Activated CD4-positive, alpha-beta T cell treated with anti-CD3 and anti-CD28 coated beads, Interleukin-2, Interleukin-6, amounts not matched to agents 100 ng/mL and 50 ng/mL, durations not matched to agents 16 hours and 8 hours (primary cell): Measurements from ENCODE around the gene CASKIN1.
"Not testable (repeated sequence)": the region's sequence is repeated elsewhere in the genome, so short reads cannot be mapped to it uniquely, and the experiment has no call there.

Experiments used
- DNase-seq: peaks from one replicate; pipeline ENCODE4 v3.0.0-alpha.2; 2020

Gene CASKIN1

GRCh38 chr16:2196162-2196980 lies at the start of gene CASKIN1:
TSS of gene CASKIN1 (minus strand) at chr16:2196605. CDS start at chr16:2196432, 173 bp downstream.
- DNase-seq = no peak

- DNase-seq = no peak
Measured at GRCh38 chr16:2244926-2245795, 48.8 kb upstream of the CASKIN1 start.

GRCh38 chr16:2244301-2244700 lies 47.9 kb upstream of the CASKIN1 start:
- DNase-seq = no peak

- no peak for DNase-seq
Measured at GRCh38 chr16:2243781-2244180, 47.4 kb upstream of the CASKIN1 start.

- no peak for DNase-seq
Measured at GRCh38 chr16:2243031-2243528, 46.7 kb upstream of the CASKIN1 start.

- DNase-seq = no peak
Measured at GRCh38 chr16:2242598-2242997, 46.2 kb upstream of the CASKIN1 start.

GRCh38 chr16:2240331-2240730 lies 43.9 kb upstream of the CASKIN1 start:
- DNase-seq = not testable (repeated sequence)

GRCh38 chr16:2238838-2239675 lies 42.7 kb upstream of the CASKIN1 start:
- DNase-seq = no peak

GRCh38 chr16:2238150-2238837 lies 41.9 kb upstream of the CASKIN1 start:
- no peak for DNase-seq

- no peak for DNase-seq
Measured at GRCh38 chr16:2237493-2238149, 41.2 kb upstream of the CASKIN1 start.

- no peak for DNase-seq
Measured at GRCh38 chr16:2237102-2237482, 40.7 kb upstream of the CASKIN1 start.

GRCh38 chr16:2236337-2237101 lies 40.1 kb upstream of the CASKIN1 start, which contains the start of gene DNASE1L2:
TSS of gene DNASE1L2 (plus strand) at chr16:2236444. CDS start at chr16:2236817, 373 bp downstream.
- no peak for DNase-seq

GRCh38 chr16:2235695-2236336 lies 39.4 kb upstream of the CASKIN1 start:
- no peak for DNase-seq

- no peak for DNase-seq
Measured at GRCh38 chr16:2235234-2235651, 38.8 kb upstream of the CASKIN1 start.

GRCh38 chr16:2234813-2235170 lies 38.4 kb upstream of the CASKIN1 start:
- DNase-seq = no peak

- no peak for DNase-seq
Measured at GRCh38 chr16:2233872-2234812, 37.7 kb upstream of the CASKIN1 start.

- DNase-seq = no peak
Measured at GRCh38 chr16:2233046-2233775, 36.8 kb upstream of the CASKIN1 start.
